Hematopoietic multipotent progenitor cell treated with erythropoietin and hydrocortisone succinate and interleukin-3 and kit ligand, for 8 days (in vitro differentiated cells): ENCODE results near the gene LPAR3.

Experiments
- DNase-seq: peaks from one replicate; pipeline ENCODE4 v3.0.0-alpha.2; 2015

LPAR3 gene

GRCh38 chr1:84773195-84773594 is 119.8 kb downstream of the LPAR3 start:
- DNase-seq, result no peak

- DNase-seq, result peak; percentile 82
Observed at GRCh38 chr1:84772428-84772943, 120.5 kb downstream of the LPAR3 start.

DNA sequence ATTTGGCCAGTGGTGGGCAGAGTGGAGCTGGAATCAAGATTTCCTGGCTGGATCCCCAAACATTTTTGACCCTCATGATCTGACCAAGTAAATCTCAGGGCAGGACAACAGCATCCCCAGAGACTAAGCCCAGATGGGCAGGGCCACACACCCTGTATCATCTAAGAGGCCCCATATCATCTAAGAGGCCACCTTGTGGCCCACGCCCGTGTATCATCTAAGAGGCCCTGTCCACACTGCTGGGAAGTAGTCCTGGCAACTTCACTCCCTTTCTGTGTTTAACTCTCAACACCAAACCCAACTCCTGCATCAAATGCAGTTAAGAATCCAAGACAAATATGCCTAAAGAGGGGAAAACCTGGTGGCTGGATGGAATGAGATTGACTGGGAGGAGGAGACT is 121.1 kb downstream of the LPAR3 start:
- peak; percentile 10 for DNase-seq

DNA sequence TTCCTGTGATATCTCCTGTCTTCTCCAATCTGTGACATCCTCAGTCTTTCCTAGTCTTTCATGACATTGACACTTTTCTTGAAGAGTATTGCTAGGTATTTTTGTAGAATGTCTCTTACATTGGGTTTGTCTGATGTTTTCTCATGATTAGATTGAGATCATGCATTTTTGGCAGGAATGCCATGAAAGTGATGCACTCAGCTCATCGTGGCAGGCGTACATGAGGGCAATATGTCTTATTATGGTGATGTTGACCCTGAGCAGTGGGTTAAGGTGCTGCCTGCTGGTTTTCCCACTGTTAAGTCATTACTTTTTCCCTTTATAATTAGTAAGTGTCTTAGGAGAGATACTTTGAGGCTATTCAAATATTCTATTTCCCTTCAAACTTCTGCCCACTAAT is 122.5 kb downstream of the LPAR3 start:
- DNase-seq, result no peak

GRCh38 chr1:84769636-84770035 is 123.4 kb downstream of the LPAR3 start:
- DNase-seq, result no peak

DNA sequence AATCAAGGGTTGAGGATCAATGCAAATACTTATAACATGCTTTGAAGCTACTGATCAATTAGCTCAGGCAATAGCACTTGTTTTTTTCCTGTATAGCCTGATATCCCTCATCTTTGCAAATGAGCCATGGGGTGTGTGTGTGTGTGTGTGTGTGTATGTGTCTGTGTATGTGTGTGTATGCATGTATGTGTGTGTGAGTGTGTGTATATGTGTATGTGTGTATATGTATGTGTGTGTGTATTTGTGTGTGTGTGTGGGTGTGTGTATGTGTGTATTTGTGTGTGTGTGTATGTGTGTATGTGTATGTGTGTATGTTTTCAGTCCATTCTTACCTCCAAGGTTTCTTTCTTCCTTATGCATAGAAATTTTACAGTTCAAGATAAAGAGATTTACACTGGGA is 124.4 kb downstream of the LPAR3 start:
- DNase-seq, result no peak

- DNase-seq, result no peak
Observed at GRCh38 chr1:84763912-84764680, 128.9 kb downstream of the LPAR3 start.

- DNase-seq, result no peak
Observed at GRCh38 chr1:84762664-84763063, 130.3 kb downstream of the LPAR3 start.
